Neuronal stem cell (in vitro differentiated cells): Measurements from ENCODE around the gene PAF1.

Experiments used
- DNase-seq: peaks from one replicate; pipeline ENCODE4 v3.0.0-alpha.2; 2013; ENCODE audit warnings: low spot score
- H2AFZ ChIP-seq: one replicate; pipeline ENCODE4 v1.6.1; 2013; ENCODE audit warnings: mild to moderate bottlenecking, low read length, inconsistent platforms
- H2AK5ac ChIP-seq: 2 replicates; pipeline ENCODE4 v1.6.1; 2013; ENCODE audit warnings: low read depth, mild to moderate bottlenecking, inconsistent platforms, low read length, moderate library complexity, mixed read lengths
- H2BK120ac ChIP-seq: 2 replicates; pipeline ENCODE4 v1.6.1; 2013; ENCODE audit warnings: low read depth, mild to moderate bottlenecking, inconsistent platforms, low read length, moderate library complexity, mixed read lengths
- H2BK12ac ChIP-seq: one replicate; pipeline ENCODE4 v1.6.1; 2013; ENCODE audit warnings: low read length, inconsistent platforms
- H2BK15ac ChIP-seq: 2 replicates; pipeline ENCODE4 v1.6.1; 2013; ENCODE audit warnings: mild to moderate bottlenecking, low read length, inconsistent platforms, mixed read lengths
- H2BK5ac ChIP-seq: one replicate; pipeline ENCODE4 v1.6.1; 2013; ENCODE audit warnings: inconsistent platforms, mild to moderate bottlenecking, low read length, moderate library complexity
- H3K14ac ChIP-seq: one replicate; pipeline ENCODE4 v1.6.1; 2013; ENCODE audit warnings: low read length, inconsistent platforms
- H3K18ac ChIP-seq: 2 replicates; pipeline ENCODE4 v1.6.1; 2013; ENCODE audit warnings: low read length, inconsistent platforms
- H3K23ac ChIP-seq: 2 replicates; pipeline ENCODE4 v1.6.1; 2013; ENCODE audit warnings: low read depth, mild to moderate bottlenecking, mixed read lengths, low read length, inconsistent platforms; ENCODE audit not compliant: poor library complexity
- H3K27ac ChIP-seq: replicated peaks from 3 replicates; pipeline ENCODE4 v1.5.1; 2013; ENCODE audit warnings: low read length, inconsistent platforms
- H3K27me3 ChIP-seq, 3 experiments: 2 replicates each; pipeline ENCODE4 v1.6.1; 2013; ENCODE audit warnings: low read length in 3 of 3, mild to moderate bottlenecking in 2 of 3, inconsistent platforms in 1 of 3, low read depth in 1 of 3, mixed read lengths in 1 of 3, moderate library complexity in 1 of 3; ENCODE audit not compliant: control insufficient read depth in 3 of 3, insufficient read depth in 3 of 3
- H3K36me3 ChIP-seq, 2 donors: replicated peaks in 1 of 2; 2 replicates each; pipeline ENCODE4 v1.6.1; 2013; ENCODE audit warnings: low read length in 2 of 2; ENCODE audit not compliant: control insufficient read depth in 2 of 2, insufficient read depth in 2 of 2
- H3K4ac ChIP-seq: 2 replicates; pipeline ENCODE4 v1.6.1; 2013; ENCODE audit warnings: inconsistent platforms, mild to moderate bottlenecking, low read length, moderate library complexity
- H3K4me1 ChIP-seq, 2 donors: 1 replicate in 1 of 2; 2 replicates in 1 of 2; pipeline ENCODE4 v1.6.1; 2013; ENCODE audit warnings: low read length in 2 of 2, low read depth in 1 of 2; ENCODE audit not compliant: control insufficient read depth in 2 of 2, insufficient read depth in 1 of 2
- H3K4me2 ChIP-seq: one replicate; pipeline ENCODE4 v1.6.1; 2013; ENCODE audit warnings: mild to moderate bottlenecking, low read length, inconsistent platforms; ENCODE audit not compliant: insufficient read depth, poor library complexity, severe bottlenecking
- H3K4me3 ChIP-seq, 2 donors: 2 replicates each; pipeline ENCODE4 v1.5.1; 2013; ENCODE audit warnings: low read length in 2 of 2, mild to moderate bottlenecking in 2 of 2, inconsistent platforms in 1 of 2, moderate library complexity in 1 of 2
- H3K79me1 ChIP-seq: one replicate; pipeline ENCODE4 v1.6.1; 2013; ENCODE audit warnings: low read depth, mild to moderate bottlenecking, inconsistent platforms, low read length, moderate library complexity
- H3K9ac ChIP-seq: one replicate; pipeline ENCODE4 v1.6.1; 2013; ENCODE audit warnings: mild to moderate bottlenecking, low read depth, low read length, inconsistent platforms; ENCODE audit not compliant: poor library complexity
- H3K9me3 ChIP-seq, 2 donors: replicated peaks in 1 of 2; 2 replicates each; pipeline versions ENCODE3 to v1.6.1; 2013; ENCODE audit warnings: low read length in 2 of 2, mild to moderate bottlenecking in 2 of 2, inconsistent platforms in 1 of 2, low read depth in 1 of 2, mixed read lengths in 1 of 2, moderate library complexity in 1 of 2; ENCODE audit not compliant: control insufficient read depth in 2 of 2, insufficient read depth in 1 of 2
- H4K8ac ChIP-seq: one replicate; pipeline ENCODE4 v1.6.1; 2013; ENCODE audit warnings: low read depth, mild to moderate bottlenecking, inconsistent platforms, low read length, moderate library complexity
- H4K91ac ChIP-seq: one replicate; pipeline ENCODE4 v1.6.1; 2013; ENCODE audit warnings: low read length, low read depth, mild to moderate bottlenecking, inconsistent platforms; ENCODE audit not compliant: poor library complexity
- whole genome bisulfite sequencing, 2 donors: extraction: QIAGEN DNeasy Blood & Tissue Kit; methylation state at CpG; one replicate each; pipeline ENCODE4 v1.1.7; 2013; ENCODE audit warnings: missing lambda C conversion rate in 2 of 2, mixed read lengths in 1 of 2; ENCODE audit not compliant: insufficient read length in 2 of 2, insufficient replicate concordance in 1 of 2; ENCODE audit errors: extremely low coverage in 2 of 2; 5-methylcytosine and 5-hydroxymethylcytosine counted together

The PAF1 gene

DNA sequence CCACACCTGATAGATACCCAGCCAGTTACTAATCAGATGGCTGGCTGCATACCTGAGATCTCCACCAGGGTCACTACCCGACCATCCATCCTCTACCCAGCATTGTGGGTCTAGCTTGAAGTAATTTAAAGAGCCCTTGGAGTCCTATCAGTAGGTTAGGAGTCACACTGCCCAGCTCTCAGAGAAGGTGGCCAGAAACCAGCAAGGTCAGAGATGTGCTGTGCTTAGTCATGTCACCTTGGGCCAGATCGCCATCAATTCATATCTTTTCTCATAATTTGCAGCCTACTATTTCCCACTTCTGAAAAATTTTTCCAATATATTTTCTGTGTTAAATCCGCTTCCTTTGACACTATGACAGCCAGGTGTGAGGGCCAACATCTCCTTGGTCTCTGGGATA lies 34.8 kb downstream of the PAF1 start:
- H3K36me3 ChIP-seq = peaks cover 57 to 97% of the 10 kb centered on the region in 2 donors
- no peak overlapping the region for H2BK5ac ChIP-seq
- H3K18ac ChIP-seq = no peak overlapping the region
- H3K4ac ChIP-seq = no peak overlapping the region
- no peak overlapping the region for H3K14ac ChIP-seq
- no peak overlapping the region for H3K9ac ChIP-seq
- no peak overlapping the region for H2AFZ ChIP-seq
- H3K27me3 ChIP-seq = no peaks in the 10 kb centered on the region
- H3K9me3 ChIP-seq = no peaks in the 10 kb centered on the region
- no CpG with 5 or more reads among the region's 3 CpGs for WGBS, 2 donors
- no peak overlapping the region for H3K23ac ChIP-seq
- DNase-seq = no peak
- no peak overlapping the region for H2BK12ac ChIP-seq
- no peak overlapping the region for H3K4me2 ChIP-seq
- H3K4me1 ChIP-seq = no peaks in the 10 kb centered on the region
- peaks cover 4% of the 10 kb centered on the region for H3K79me1 ChIP-seq
- no peak overlapping the region for H4K8ac ChIP-seq
- H2BK120ac ChIP-seq = no peak overlapping the region
- no peak overlapping the region for H4K91ac ChIP-seq
- H3K27ac ChIP-seq = no peak overlapping the region
- H2AK5ac ChIP-seq = no peak overlapping the region
- H3K4me3 ChIP-seq = no peak overlapping the region
- H2BK15ac ChIP-seq = no peak overlapping the region

- Histone ChIP-seq H4K91ac (no peak overlapping the region), H2AK5ac (no peak overlapping the region), H2BK12ac (no peak overlapping the region), H3K18ac (no peak overlapping the region), H3K14ac (no peak overlapping the region), H2BK15ac (no peak overlapping the region), H2BK120ac (no peak overlapping the region), H3K4me3 (no peak overlapping the region), H3K36me3 (peaks cover 50 to 93% of the 10 kb centered on the region in 2 donors), H4K8ac (no peak overlapping the region), H3K4me2 (no peak overlapping the region), H3K79me1 (peaks cover 4% of the 10 kb centered on the region), H3K4ac (no peak overlapping the region), H3K4me1 (no peaks in the 10 kb centered on the region), H3K9me3 (no peaks in the 10 kb centered on the region), H3K27ac (no peak overlapping the region), H2BK5ac (no peak overlapping the region), H3K23ac (no peak overlapping the region), H3K27me3 (no peaks in the 10 kb centered on the region), H3K9ac (no peak overlapping the region), H2AFZ (no peak overlapping the region)
- WGBS, 2 donors = no CpG with 5 or more reads among the region's 5 CpGs
- no peak for DNase-seq
These were observed 35.7 kb downstream of the PAF1 start for GRCh38 chr19:39355253-39355652.

GRCh38 chr19:39352381-39353255 lies 38.3 kb downstream of the PAF1 start:
- peaks cover 8% of the 10 kb centered on the region for H3K79me1 ChIP-seq
- no peak overlapping the region for H4K91ac ChIP-seq
- H3K27me3 ChIP-seq = no peaks in the 10 kb centered on the region
- no peak for DNase-seq
- H3K9ac ChIP-seq = no peak overlapping the region
- no peak overlapping the region for H2BK15ac ChIP-seq
- H3K27ac ChIP-seq = no peak overlapping the region
- H3K4me3 ChIP-seq = no peak overlapping the region
- H2AFZ ChIP-seq = no peak overlapping the region
- no peaks in the 10 kb centered on the region for H3K9me3 ChIP-seq
- H2BK5ac ChIP-seq = no peak overlapping the region
- no peak overlapping the region for H3K18ac ChIP-seq
- no peaks in the 10 kb centered on the region for H3K4me1 ChIP-seq
- no peak overlapping the region for H3K14ac ChIP-seq
- no peak overlapping the region for H2BK120ac ChIP-seq
- WGBS, 2 donors = no CpG with 5 or more reads among the region's 12 CpGs
- no peak overlapping the region for H2BK12ac ChIP-seq
- no peak overlapping the region for H4K8ac ChIP-seq
- H3K4ac ChIP-seq = no peak overlapping the region
- peaks cover 42 to 96% of the 10 kb centered on the region in 2 donors for H3K36me3 ChIP-seq
- no peak overlapping the region for H3K23ac ChIP-seq
- no peak overlapping the region for H2AK5ac ChIP-seq
- H3K4me2 ChIP-seq = no peak overlapping the region

DNA sequence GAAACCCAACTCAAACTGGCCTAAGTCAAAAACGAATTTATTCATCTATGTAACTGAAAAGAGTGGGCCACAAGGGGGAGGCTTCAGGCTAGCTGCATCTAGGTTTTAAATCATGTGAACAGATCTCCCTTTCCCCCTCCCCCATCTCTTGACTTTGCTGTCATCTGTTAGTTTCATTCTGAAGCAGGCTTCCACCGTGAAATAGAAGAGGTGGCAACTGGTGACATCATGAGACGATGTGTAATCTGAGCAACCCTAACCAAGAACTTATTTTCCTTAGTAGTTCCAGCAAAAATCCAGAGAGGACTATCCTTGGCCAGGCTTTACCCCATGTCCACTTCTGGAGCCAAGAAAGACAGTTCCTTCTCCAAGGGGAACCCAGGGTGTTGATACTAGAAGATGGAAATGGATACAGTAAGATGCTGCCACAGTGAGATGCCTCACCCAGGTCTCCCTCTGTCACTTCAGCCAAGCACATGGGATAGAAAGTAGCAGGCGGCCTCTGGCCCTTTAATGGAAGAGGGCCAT lies 39.3 kb downstream of the PAF1 start:
- Histone ChIP-seq H3K4me3 (no peak overlapping the region), H4K8ac (no peak overlapping the region), H3K14ac (no peak overlapping the region), H3K4me2 (no peak overlapping the region), H2BK12ac (no peak overlapping the region), H3K4ac (no peak overlapping the region), H3K9me3 (no peaks in the 10 kb centered on the region), H3K79me1 (peaks cover 7% of the 10 kb centered on the region), H2AK5ac (no peak overlapping the region), H2AFZ (no peak overlapping the region), H3K27me3 (no peaks in the 10 kb centered on the region), H3K18ac (no peak overlapping the region), H3K36me3 (peaks cover 34 to 96% of the 10 kb centered on the region in 2 donors), H2BK5ac (no peak overlapping the region), H4K91ac (no peak overlapping the region), H3K23ac (no peak overlapping the region), H3K9ac (no peak overlapping the region), H3K4me1 (no peaks in the 10 kb centered on the region), H2BK120ac (no peak overlapping the region), H2BK15ac (no peak overlapping the region), H3K27ac (no peak overlapping the region)
- DNase-seq = no peak
- no CpG with 5 or more reads among the region's 4 CpGs for WGBS, 2 donors
